IMR-90 (cell line): ENCODE measurements around the gene FBXW8. TPM values are rescaled to one million over a fixed set of nuclear protein-coding genes. Genes with fewer than 3 reads are reported as not detected.

Experiments
- ATAC-seq: fragments of 200-7000 bp; cut with Tn5 transposase; 2 replicates; pipeline ENCODE4 v1.9.1; 2020; ENCODE audit warnings: low read depth, mild to moderate bottlenecking, moderate library complexity
- BruUV-seq: library from RNA; stranded (reverse); fragments of 400-500 nt; replicated peaks from 2 replicates; lab custom pipeline; 2021; lab: Mats Ljungman, UMichigan
- CTCF ChIA-PET: fragments of 300-600 bp; formaldehyde crosslinking; extraction: SDS; loops from one replicate; lab custom pipeline; 2021; ENCODE audit warnings: antibody characterized with exemption; lab: Yijun Ruan, JAX
- POLR2A ChIA-PET: fragments of 300-600 bp; sonication (Branson Sonifier 250); formaldehyde crosslinking; loops from one replicate; lab custom pipeline; 2022; ENCODE audit warnings: antibody characterized with exemption; ENCODE audit not compliant: unreplicated experiment; lab: Charles Lee
- DNase-seq: peaks from one replicate; pipeline ENCODE4 v3.0.0; 2013
- H2AFZ ChIP-seq: replicated peaks from 2 replicates; pipeline ENCODE3; 2013; ENCODE audit warnings: low read length, mild to moderate bottlenecking; ENCODE audit not compliant: poor library complexity
- H2AK5ac ChIP-seq: 2 replicates; pipeline ENCODE4 v1.6.1; 2013; ENCODE audit warnings: low read depth, low read length, inconsistent platforms
- H2AK9ac ChIP-seq: replicated peaks from 2 replicates; pipeline ENCODE3; 2013; ENCODE audit warnings: mild to moderate bottlenecking, low read depth, low read length, moderate library complexity; ENCODE audit not compliant: poor library complexity
- H2BK120ac ChIP-seq: 2 replicates; pipeline ENCODE4 v1.6.1; 2013; ENCODE audit warnings: low read depth, low read length, inconsistent platforms
- H2BK15ac ChIP-seq: 3 replicates; pipeline ENCODE4 v1.6.1; 2013; ENCODE audit warnings: low read depth, low read length, inconsistent platforms
- H2BK20ac ChIP-seq: 2 replicates; pipeline ENCODE4 v1.6.1; 2013; ENCODE audit warnings: low read depth, mild to moderate bottlenecking, inconsistent platforms, low read length, moderate library complexity
- H2BK5ac ChIP-seq: 2 replicates; pipeline ENCODE4 v1.6.1; 2013; ENCODE audit warnings: mild to moderate bottlenecking, low read depth, low read length, inconsistent platforms; ENCODE audit not compliant: poor library complexity, severe bottlenecking
- H3K14ac ChIP-seq: replicated peaks from 2 replicates; pipeline ENCODE4 v1.6.1; 2013; ENCODE audit warnings: low read depth, low read length, inconsistent platforms
- H3K18ac ChIP-seq: 2 replicates; pipeline ENCODE4 v1.6.1; 2013; ENCODE audit warnings: low read depth, low read length, control low read depth
- H3K23ac ChIP-seq: 2 replicates; pipeline ENCODE4 v1.6.1; 2013; ENCODE audit warnings: low read depth, low read length, inconsistent platforms
- H3K27ac ChIP-seq: 2 replicates; pipeline ENCODE4 v1.5.1; 2013; ENCODE audit warnings: mild to moderate bottlenecking, control low read depth, low read length; ENCODE audit not compliant: insufficient read depth
- H3K27me3 ChIP-seq: 2 replicates; pipeline ENCODE4 v1.6.1; 2013; ENCODE audit warnings: low read length; ENCODE audit not compliant: control insufficient read depth, insufficient read depth
- H3K36me3 ChIP-seq: 2 replicates; pipeline ENCODE4 v1.6.1; 2013; ENCODE audit warnings: low read length, mixed read lengths; ENCODE audit not compliant: control insufficient read depth, insufficient read depth
- H3K4ac ChIP-seq: 2 replicates; pipeline ENCODE4 v1.6.1; 2013; ENCODE audit warnings: low read depth, low read length, inconsistent platforms
- H3K4me1 ChIP-seq: 2 replicates; pipeline ENCODE4 v1.6.1; 2013; ENCODE audit warnings: low read length, mixed read lengths; ENCODE audit not compliant: control insufficient read depth, insufficient read depth
- H3K4me2 ChIP-seq: 2 replicates; pipeline ENCODE4 v1.6.1; 2013; ENCODE audit warnings: low read depth, mild to moderate bottlenecking, control low read depth, low read length, moderate library complexity
- H3K4me3 ChIP-seq: 2 replicates; pipeline ENCODE4 v1.5.1; 2013; ENCODE audit warnings: low read depth, mild to moderate bottlenecking, control low read depth, low read length, moderate library complexity; ENCODE audit not compliant: insufficient read depth
- H3K56ac ChIP-seq: 2 replicates; pipeline ENCODE4 v1.6.1; 2013; ENCODE audit warnings: low read length, inconsistent platforms; ENCODE audit not compliant: insufficient read depth; ENCODE audit errors: extremely low read depth
- H3K79me1 ChIP-seq, 2 experiments: 2 replicates each; pipeline ENCODE4 v1.6.1; 2013; ENCODE audit warnings: low read length in 2 of 2, inconsistent platforms in 1 of 2, low read depth in 1 of 2
- H3K9ac ChIP-seq: 2 replicates; pipeline ENCODE4 v1.6.1; 2013; ENCODE audit warnings: low read depth, low read length, control low read depth
- H3K9me1 ChIP-seq: 2 replicates; pipeline ENCODE4 v1.6.1; 2013; ENCODE audit warnings: low read length, inconsistent platforms; ENCODE audit not compliant: insufficient read depth
- H3K9me3 ChIP-seq: 2 replicates; pipeline ENCODE4 v1.6.1; 2013; ENCODE audit warnings: low read length; ENCODE audit not compliant: control insufficient read depth, insufficient read depth
- H4K20me1 ChIP-seq: 2 replicates; pipeline ENCODE4 v1.6.1; 2013; ENCODE audit warnings: low read length, inconsistent platforms; ENCODE audit not compliant: insufficient read depth
- H4K5ac ChIP-seq: 2 replicates; pipeline ENCODE4 v1.6.1; 2013; ENCODE audit warnings: mild to moderate bottlenecking, low read depth, low read length, control low read depth
- H4K8ac ChIP-seq, 2 experiments: 2 replicates each; pipeline ENCODE4 v1.6.1; 2013; ENCODE audit warnings: low read depth in 2 of 2, low read length in 2 of 2, control low read depth in 1 of 2, inconsistent platforms in 1 of 2
- H4K91ac ChIP-seq: 2 replicates; pipeline ENCODE4 v1.6.1; 2013; ENCODE audit warnings: low read depth, low read length, inconsistent platforms; ENCODE audit not compliant: insufficient read depth
- CEBPB ChIP-seq: IDR thresholded peaks from 2 replicates; pipeline ENCODE4 v1.6.1; 2012; ENCODE audit warnings: low read depth, low read length, improper control_type of control experiment
- RAD21 ChIP-seq: IDR thresholded peaks from 2 replicates; pipeline ENCODE4 v1.6.1; 2012; ENCODE audit warnings: low read length, improper control_type of control experiment
- WGBS, 2 experiments: methylation state at CpG; one replicate each; pipeline versions ENCODE4 v1.1.5 to v1.1.7; 2013; ENCODE audit warnings: missing lambda C conversion rate in 2 of 2; ENCODE audit not compliant: insufficient read length in 1 of 2; ENCODE audit errors: extremely low coverage in 2 of 2; 5-methylcytosine and 5-hydroxymethylcytosine counted together
- dilution Hi-C: fragments of 300-500 bp; cut with HindIII; formaldehyde crosslinking; loops from one replicate; pipeline ENCODE4 v1.14.3; 2018; ENCODE audit warnings: low sequenced_read_pairs; ENCODE audit not compliant: unreplicated experiment
- in situ Hi-C: fragments of 300-500 bp; cut with MboI; formaldehyde crosslinking; loops from 3 replicates; pipeline ENCODE4 v1.14.3; 2019; ENCODE audit warnings: low sequenced_read_pairs, inconsistent platforms, mixed read lengths
- intact Hi-C: fragments of 100-400 bp; cut with micrococcal nuclease; formaldehyde crosslinking; loops from 2 replicates; pipeline ENCODE4 v1.10.0; 2022
- polyA plus RNA-seq, 3 experiments: library from polyadenylated mRNA; depleted of rRNA; stranded (reverse); fragments of >200 nt; gene quantifications; 2 replicates each; pipeline ENCODE4 v1.2.3, GENCODE V29; 2012; ENCODE audit warnings: low replicate concordance in 1 of 3
- total RNA-seq: library from RNA; depleted of rRNA; stranded (reverse); fragments of >200 nt; gene quantifications from 2 replicates; pipeline ENCODE4 v1.2.3, GENCODE V29; 2012

Gene FBXW8
- total and polyA plus RNA-seq, 2 of the 4 experiments (the other 2 are of a cell fraction), result 20.3 to 25.8 TPM

DNA sequence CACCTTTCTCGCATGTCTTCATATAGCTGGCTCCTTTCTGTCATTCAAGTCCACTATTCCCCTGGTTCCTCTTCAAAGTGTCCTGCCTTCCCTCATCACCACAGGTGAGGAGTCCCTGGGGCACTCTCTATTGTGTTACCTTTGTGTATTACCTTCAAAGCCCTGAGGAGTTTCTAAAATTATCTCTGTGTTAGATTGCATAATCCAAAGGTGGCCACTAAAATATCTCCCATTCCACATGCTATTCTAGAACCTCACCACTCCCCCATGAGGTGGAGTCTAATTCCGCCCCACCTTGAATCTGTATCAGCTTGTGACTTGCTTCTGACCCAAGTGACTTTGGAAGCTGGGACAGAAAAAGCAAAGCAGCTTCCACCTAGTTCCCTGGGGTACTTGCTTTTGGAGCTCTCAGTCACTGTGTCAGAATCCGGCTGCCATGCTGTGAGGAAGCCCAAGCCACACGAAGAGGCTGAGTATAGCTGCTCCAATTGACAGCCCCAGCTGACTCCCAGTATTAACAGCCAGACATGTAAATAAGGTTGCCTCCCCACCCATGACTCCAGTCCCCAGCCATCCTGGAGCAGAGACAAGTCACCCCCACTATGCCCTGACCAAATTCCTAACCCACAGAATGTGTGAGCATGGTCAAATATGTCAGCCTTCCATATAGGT, 36.3 kb upstream of the FBXW8 start:
- H3K9me1 ChIP-seq, result no peaks in the 10 kb centered on the region
- no peak overlapping the region for H4K8ac ChIP-seq
- no peak overlapping the region for H3K14ac ChIP-seq
- intact Hi-C loops (no loop called here), in situ Hi-C loops (no loop called here), dilution Hi-C loops (no loop called here)
- H2AK5ac ChIP-seq, result no peak overlapping the region
- ChIA-PET POLR2A (no interaction called here), CTCF (no interaction called here)
- H3K27me3 ChIP-seq, result peaks cover 44% of the 10 kb centered on the region
- H3K4me1 ChIP-seq, result no peaks in the 10 kb centered on the region
- H3K18ac ChIP-seq, result no peak overlapping the region
- H2BK5ac ChIP-seq, result no peak overlapping the region
- no peak overlapping the region for H4K5ac ChIP-seq
- H2BK120ac ChIP-seq, result no peak overlapping the region
- no peak overlapping the region for H3K27ac ChIP-seq
- no peak overlapping the region for H3K23ac ChIP-seq
- no peak overlapping the region for H2AFZ ChIP-seq
- no peak overlapping the region for H2AK9ac ChIP-seq
- no peak overlapping the region for H3K56ac ChIP-seq
- BruUV-seq, result no TSS peak
- H4K20me1 ChIP-seq, result no peaks in the 10 kb centered on the region
- no peak overlapping the region for H3K4ac ChIP-seq
- H3K79me1 ChIP-seq, result no peaks in the 10 kb centered on the region
- H4K91ac ChIP-seq, result no peak overlapping the region
- TF ChIP-seq CEBPB (0 out of 2 replicates have a peak, but pooled peaks have one; percentile 1), RAD21 (no peak)
- no peak overlapping the region for H2BK15ac ChIP-seq
- H3K4me2 ChIP-seq, result no peak overlapping the region
- 71% methylated on average over 1 of the region's 4 CpGs; no CpG with 5 or more reads in 1 of the 2 experiments for WGBS, 2 experiments
- H3K9ac ChIP-seq, result no peak overlapping the region
- ATAC-seq (no peak), DNase-seq (no peak)
- no peaks in the 10 kb centered on the region for H3K36me3 ChIP-seq
- no peak overlapping the region for H3K4me3 ChIP-seq
- H2BK20ac ChIP-seq, result no peak overlapping the region
- peaks cover 5% of the 10 kb centered on the region for H3K9me3 ChIP-seq
